ENCODE measurements around the gene ATG7.
"Not testable (repeated sequence)": the region's sequence is repeated elsewhere in the genome, so short reads cannot be mapped to it uniquely, and the experiment has no call there.

ATG7 gene

DNA sequence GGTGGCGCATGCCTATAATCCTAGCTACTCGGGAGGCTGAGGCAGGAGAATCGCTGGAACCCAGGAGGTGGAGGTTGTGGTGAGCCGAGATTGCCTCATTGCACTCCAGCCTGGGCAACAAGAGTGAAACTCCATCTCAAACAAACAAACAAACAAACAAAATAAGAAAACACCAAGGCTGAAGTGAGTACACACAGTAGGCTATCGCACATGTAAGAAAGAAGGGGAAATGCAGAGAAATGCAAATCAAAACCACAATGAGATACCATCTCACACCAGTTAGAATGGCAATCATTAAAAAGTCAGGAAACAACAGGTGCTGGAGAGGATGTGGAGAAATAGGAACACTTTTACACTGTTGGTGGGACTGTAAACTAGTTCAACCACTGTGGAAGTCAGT, 322.8 kb downstream of the ATG7 start:
- FAIRE-seq: not testable (repeated sequence)

DNA sequence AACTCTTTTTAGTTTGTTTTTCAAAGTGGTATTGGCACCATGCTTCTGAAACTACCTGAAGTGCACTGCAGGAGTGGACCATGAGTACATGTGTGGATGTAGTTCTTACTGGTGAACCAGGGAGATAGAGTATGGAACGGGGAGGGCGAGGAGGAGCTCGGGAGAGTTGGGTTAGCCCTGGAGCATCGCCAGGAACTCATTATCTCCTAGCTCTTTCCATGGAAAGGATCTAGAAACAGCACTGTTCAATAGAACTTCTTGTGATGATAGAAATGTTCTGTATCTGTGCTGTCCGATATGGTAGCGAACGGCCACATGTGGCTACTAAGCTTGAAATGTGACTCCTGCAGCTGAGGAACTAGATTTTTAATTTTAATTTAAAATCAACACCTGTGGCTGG, 324.2 kb downstream of the ATG7 start:
- no peak for FAIRE-seq

DNA sequence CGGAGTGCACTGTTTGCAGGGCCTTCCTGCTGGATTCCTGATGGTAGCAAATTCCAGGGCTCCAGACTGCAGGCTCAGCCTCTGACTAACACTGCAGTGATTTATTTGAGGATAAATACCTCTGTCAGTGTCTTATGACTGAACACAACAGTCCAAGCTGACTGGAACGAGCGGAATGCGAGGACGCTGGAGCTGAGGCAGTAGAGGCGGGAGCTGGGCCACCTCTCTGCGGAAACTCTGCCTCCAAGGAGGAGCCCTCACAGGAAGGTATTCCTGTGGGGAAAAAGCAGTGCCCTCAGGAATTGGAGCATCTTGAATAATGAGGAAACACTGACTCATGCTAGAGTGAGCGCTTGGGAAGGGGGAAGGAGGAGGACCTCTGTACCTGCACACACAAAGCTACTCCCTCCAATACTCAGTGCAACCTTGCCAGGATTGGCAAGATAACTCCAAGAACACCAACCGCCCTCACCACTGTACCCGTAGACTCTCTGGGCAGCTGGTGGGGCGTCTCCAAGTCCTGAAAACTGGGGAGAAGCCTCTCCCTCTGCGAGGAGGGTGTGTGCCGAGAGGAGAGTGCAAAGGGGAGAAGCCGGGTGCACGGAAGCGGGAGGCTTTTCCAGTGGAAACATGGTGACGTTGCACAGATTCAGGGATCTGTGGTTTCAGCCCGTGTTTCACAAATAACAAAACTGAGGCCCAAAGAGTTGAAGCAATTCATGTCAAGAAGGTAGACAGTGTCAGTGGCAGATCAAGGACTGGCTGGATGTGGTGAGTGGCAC, 328.5 kb downstream of the ATG7 start:
- no peak for FAIRE-seq

DNA sequence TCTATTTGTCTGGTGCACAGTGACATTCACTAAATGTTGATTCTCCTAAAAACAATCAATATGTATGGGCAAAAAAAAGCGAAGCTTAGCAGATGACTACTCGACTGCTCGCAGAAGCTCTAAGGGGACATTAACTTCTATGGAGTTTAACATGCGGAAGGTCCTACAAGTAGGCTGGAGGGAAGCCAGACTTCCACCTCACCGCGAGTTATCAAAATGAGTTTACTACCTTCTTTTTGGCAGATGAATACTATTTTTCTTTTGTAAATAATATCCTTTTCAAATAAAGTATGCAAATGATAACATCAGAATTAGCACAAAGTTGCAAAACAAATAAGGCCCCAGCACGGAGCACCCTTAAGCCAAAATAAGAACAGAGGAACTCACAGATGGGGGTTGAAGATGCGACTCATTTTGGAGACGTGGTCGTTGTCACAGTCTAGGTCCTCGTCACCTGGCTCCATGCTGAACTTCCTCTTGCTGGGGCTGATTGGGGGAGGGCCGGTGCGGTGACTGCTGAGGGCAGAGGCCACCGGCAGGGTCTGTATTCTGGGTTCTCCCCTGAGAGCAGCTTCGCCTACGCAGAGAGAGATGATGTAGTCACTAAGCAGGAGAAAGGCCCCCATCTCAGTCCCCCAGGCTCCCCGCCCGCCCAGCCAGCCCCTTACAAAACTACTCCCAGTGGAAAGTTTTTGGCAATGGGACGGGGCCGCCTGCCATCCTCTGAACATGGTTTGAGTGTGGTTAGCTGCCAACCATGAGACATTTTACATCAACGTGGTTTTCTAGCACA, 329.4 kb downstream of the ATG7 start:
- FAIRE-seq: no peak

DNA sequence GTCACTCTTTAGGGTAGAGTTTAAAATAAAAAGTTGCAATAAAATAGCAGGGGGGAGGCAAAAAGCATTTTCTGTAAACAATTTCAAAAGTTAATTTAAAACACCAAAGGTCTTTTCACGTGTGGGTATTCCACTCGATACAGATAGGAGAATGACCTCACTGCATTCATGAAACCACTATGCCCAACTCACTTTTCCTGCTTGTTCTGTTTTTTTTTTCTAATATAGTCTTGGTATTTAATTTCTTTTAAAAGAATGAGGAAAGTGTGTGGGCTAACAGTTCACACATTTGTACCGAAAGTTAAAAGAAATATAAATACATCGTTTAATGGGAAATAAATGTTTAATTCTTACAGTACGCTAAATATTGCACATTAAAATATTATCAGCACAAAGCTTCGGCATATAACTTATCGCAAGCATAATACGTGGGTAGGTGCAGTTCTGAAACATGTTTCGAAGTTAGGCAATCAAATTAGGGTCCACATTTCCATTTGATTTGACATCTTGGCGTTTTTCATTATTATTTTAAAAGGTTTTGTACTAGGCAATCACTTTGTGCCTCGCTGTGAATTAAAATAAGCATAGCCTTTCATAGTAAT, 330.1 kb downstream of the ATG7 start:
- FAIRE-seq: no peak

DNA sequence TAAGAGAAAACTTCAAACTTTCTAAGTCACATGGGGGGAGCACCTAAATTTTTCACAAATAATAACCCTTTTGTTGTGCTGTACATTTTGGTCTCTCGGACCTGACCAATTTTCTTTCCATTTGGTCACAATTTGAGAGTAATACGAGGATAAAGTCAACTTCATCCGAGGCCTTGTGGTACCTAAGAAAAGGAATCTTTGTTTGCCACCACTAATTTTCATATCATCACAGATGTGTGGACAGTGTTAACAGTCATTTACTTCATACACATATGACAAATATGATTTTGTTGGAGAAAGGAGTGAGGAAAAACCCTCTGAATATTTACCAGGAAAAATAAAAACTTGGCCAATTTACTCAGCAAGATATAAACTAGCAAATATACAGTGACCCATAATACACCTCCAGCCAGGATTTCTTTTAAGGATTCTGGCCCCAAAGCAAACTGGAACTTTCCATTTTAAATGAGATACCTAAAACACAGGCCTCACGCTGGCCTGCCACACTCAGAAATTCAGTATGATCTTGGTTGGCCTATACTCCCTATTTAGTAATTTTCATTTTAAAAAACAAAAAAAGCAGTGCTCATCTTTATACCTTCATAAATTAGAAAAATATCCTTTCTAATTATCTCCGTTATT, 330.8 kb downstream of the ATG7 start:
- no peak for FAIRE-seq

DNA sequence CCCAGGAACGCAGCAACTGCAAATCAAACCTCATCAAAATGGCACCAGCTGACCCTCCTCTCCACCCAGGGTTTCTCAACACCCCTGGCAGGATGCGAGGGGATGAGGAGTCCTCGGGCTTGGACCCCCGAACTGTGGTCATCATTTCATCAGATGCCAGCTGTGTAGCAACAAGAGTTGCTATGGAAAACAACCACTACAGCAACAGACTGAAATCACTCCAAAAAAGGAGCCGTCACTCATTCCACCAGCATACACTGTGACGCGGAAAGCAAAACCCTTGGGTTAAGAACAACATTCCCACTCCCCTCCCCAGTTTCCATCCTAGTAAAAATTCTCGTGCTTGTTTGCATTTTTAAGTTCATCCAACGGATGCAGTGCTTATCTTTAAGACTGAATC, 331.4 kb downstream of the ATG7 start:
- no peak for FAIRE-seq

DNA sequence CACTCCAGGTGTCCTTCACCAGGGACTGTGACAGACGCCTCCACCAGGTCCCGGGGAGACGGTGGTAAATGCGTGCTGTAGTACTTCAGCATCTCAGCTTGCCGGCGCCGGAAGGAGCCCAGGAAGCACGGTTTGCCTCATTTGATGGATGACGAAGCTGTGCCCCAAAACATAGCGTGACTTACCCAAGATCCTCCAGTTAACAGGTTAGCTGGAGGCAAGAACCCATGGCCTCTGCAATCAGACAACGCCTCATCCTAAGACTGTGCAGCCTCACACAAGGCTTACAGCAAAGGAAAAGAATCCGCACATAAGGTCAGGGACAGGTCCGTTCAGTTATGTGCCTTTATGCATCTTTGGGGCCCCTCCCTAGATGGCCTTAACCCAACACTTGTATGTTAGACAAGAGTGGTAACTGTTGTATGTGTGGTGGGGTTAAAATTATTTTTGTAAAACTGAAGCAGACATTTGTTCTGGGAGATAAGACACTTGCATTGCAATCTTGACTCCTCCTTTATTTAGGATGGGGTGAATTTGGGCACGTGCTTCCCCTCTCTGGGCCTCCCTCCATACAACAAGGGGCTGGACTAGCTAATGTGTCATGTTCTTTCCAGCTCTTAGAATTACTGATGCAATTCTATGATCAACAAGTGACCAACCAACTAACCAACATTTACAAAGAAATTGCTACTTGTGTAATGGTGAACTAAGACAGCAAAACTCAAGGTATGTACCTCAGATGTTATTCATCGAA, 332.1 kb downstream of the ATG7 start:
- FAIRE-seq: no peak

DNA sequence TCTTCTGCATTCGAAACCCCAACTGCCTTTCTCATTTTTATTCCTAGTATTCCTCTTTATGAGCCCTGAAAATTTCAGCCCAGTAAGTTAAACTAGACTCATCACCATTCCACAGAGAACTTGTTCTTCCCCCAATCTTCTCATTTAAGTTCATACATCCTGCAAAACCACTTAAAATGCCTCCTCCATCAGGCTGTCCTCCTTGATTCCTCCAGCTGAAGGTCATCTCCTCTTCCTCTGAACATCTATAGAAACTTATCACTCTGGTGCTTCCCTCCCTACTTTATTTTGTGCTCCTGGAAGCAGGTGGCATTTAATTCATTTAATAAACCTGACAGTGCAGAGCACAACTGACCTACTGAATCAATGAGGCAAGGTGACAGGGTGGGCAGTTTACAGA, 333.2 kb downstream of the ATG7 start:
- FAIRE-seq: no peak

DNA sequence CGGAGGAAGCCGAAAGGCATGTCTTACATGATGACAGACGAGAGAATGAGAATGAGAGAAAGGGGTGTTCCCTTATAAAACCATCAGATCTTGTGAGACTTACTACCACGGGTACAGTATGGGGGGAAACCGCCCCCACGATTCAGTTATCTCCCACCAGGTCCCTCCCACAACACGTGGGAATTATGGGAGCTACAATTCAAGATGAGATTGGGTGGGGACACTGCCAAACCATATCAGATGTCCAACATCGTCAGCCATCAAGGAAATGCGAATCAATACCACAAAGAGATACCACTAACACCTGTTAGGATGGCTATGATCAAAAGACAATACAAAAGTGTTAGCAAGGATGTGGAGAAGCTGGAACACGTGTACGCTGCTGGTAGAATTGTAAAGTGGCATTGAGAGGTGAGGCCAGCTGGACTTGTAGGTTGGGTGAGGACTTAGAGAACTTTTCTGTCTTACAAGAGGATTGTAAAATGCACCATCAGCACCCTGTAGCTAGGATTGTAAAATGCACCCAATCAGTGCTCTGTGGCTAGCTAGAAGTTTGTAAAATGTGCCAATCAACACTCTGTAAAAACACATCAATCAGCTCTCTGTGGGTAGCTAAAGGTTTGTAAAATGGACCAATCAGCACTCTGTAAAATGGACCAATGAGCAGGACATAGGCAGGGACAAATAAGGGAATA, 334.0 kb downstream of the ATG7 start:
- FAIRE-seq: no peak

DNA sequence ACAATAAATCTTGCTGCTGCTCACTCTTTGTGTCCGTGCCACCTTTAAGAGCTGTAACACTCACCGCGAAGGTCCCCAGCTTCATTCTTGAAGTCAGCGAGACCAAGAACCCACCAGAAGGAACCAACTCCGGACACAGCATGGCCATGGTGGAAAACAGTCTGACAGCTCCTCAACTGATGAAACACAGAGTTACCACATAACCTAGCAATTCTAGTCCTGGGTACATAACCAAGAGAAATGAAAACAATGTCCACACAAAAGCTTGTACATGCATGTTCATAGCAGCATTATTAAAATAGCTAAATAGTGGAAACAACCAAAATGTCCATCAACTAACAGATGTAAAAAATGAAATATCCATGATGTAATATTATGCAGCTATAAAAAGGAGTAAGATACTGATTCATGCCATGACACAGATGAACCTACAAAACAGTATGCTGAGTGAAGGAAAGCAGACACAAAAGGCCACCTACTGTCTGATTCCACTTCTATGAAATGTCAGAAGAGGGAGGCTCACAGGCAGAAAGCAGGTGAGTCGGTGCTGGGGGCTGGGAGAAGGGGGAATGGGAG, 334.8 kb downstream of the ATG7 start:
- FAIRE-seq: no peak
